A549 treated with Hydrocortisone at 1 μM for 4 hours (cell line): ENCODE measurements around the gene AGRP. TPM values are rescaled to one million over a fixed set of nuclear protein-coding genes. Genes with fewer than 3 reads are reported as not detected.

Source experiments
- total RNA-seq: library from RNA; stranded (reverse); fragments of 200-300 nt; extraction: Qiagen RNA extraction; gene quantifications from 5 replicates; pipeline ENCODE4 v1.2.3, GENCODE V29; 2022

The AGRP gene
- total RNA-seq, result 0.20 TPM in 1 of 5 replicates, not detected in the others

GRCh38 chr16:67483150-67483549, at the start of gene AGRP:
AGRP (minus strand) TSS chr16:67483547; CDS start chr16:67483398, 149 bp downstream.

GRCh38 chr16:67528222-67528869, 45.0 kb upstream of the AGRP start, which contains the start of gene RIPOR1:
RIPOR1 (plus strand) TSS chr16:67528829; CDS start chr16:67538447, 9,618 bp downstream.

GRCh38 chr16:67480833-67481560, 2.4 kb downstream of the AGRP start, which contains the start of gene ATP6V0D1:
ATP6V0D1 (minus strand) TSS chr16:67481157; CDS start chr16:67481086, 71 bp downstream.

Other genes with a start within 250 kb of the AGRP start
- gene FHOD1, start 236.1 kb downstream of the AGRP start, total RNA-seq, result 41.9 to 59.6 TPM (median 54.0 TPM) in 5 replicates
- gene SLC9A5, start 234.6 kb downstream of the AGRP start, total RNA-seq, result 1.2 to 1.9 TPM (median 1.5 TPM) in 5 replicates
- gene PLEKHG4, start 204.0 kb downstream of the AGRP start, total RNA-seq, result 12.7 to 16.0 TPM (median 15.3 TPM) in 5 replicates
- gene KCTD19, start 156.8 kb downstream of the AGRP start, total RNA-seq, result 0.21 to 0.53 TPM (median 0.39 TPM) in 5 replicates
- 0.06 to 0.17 TPM in 2 of 5 replicates, not detected in the others for gene LRRC36, start 156.7 kb downstream of the AGRP start, total RNA-seq
- 9.5 to 13.9 TPM (median 13.7 TPM) in 5 replicates for gene TPPP3, start 90.0 kb downstream of the AGRP start, total RNA-seq
- gene ZDHHC1, start 67.1 kb downstream of the AGRP start, total RNA-seq, result 5.4 to 6.9 TPM (median 6.8 TPM) in 5 replicates
- gene HSD11B2, start 52.4 kb downstream of the AGRP start, total RNA-seq, result 2.0 to 2.3 TPM (median 2.2 TPM) in 5 replicates
- gene ATP6V0D1, start 2.4 kb downstream of the AGRP start, total RNA-seq, result 102 to 121 TPM (median 114 TPM) in 5 replicates
- 38.8 to 45.9 TPM (median 43.7 TPM) in 5 replicates for gene RIPOR1, start 45.3 kb upstream of the AGRP start, total RNA-seq
- 31.5 to 41.8 TPM (median 34.4 TPM) in 5 replicates for gene CTCF, start 79.0 kb upstream of the AGRP start, total RNA-seq
- gene CARMIL2, start 161.6 kb upstream of the AGRP start, total RNA-seq, result 1.5 to 2.7 TPM (median 2.2 TPM) in 5 replicates
- 33.0 to 37.8 TPM (median 35.2 TPM) in 5 replicates for gene ACD, start 176.7 kb upstream of the AGRP start, total RNA-seq
- 1.5 to 2.4 TPM (median 2.2 TPM) in 5 replicates for gene PARD6A, start 177.4 kb upstream of the AGRP start, total RNA-seq
- gene ENKD1, start 183.2 kb upstream of the AGRP start, total RNA-seq, result 6.6 to 12.8 TPM (median 11.7 TPM) in 5 replicates
- 0.05 to 0.13 TPM in 2 of 5 replicates, not detected in the others for gene C16orf86, start 183.3 kb upstream of the AGRP start, total RNA-seq
- 15.8 to 18.5 TPM (median 16.2 TPM) in 5 replicates for gene GFOD2, start 235.8 kb upstream of the AGRP start, total RNA-seq